HEK293 (cell line): ENCODE data around the gene ENAH.

Experiments
- CTCF ChIA-PET: fragments of 350-600 bp; formaldehyde crosslinking; extraction: SDS; loops from one replicate; lab custom pipeline; 2021; ENCODE audit warnings: antibody characterized with exemption; lab: Yijun Ruan, JAX
- POLR2A ChIA-PET: fragments of 300-600 bp; formaldehyde crosslinking; extraction: SDS; loops from one replicate; lab custom pipeline; 2020; ENCODE audit warnings: antibody characterized with exemption, inconsistent platforms; lab: Yijun Ruan, JAX
- H3K27ac ChIP-seq: fragments of 200-500 bp; sonication (Bioruptor generic); 2 replicates; pipeline ENCODE4 v1.5.1; 2014; ENCODE audit warnings: low read depth, low read length, control low read depth, inconsistent platforms; ENCODE audit errors: extremely low read depth
- H3K36me3 ChIP-seq, 2 experiments: fragments of 200-500 bp in 1 of 2; sonication (Bioruptor generic) in 1 of 2; 1 replicate in 1 of 2; 2 replicates in 1 of 2; pipeline ENCODE4 v1.5.1; 2014 to 2017; ENCODE audit warnings: inconsistent platforms in 2 of 2, low read length in 2 of 2; ENCODE audit not compliant: control insufficient read depth in 2 of 2, insufficient read depth in 1 of 2
- H3K4me1 ChIP-seq: fragments of 200-500 bp; sonication (Bioruptor generic); 2 replicates; pipeline ENCODE4 v1.5.1; 2014; ENCODE audit warnings: mild to moderate bottlenecking, low read length, inconsistent platforms; ENCODE audit not compliant: control insufficient read depth, insufficient read depth
- H3K4me3 ChIP-seq: 2 replicates; pipeline ENCODE4 v1.5.1; 2011; ENCODE audit warnings: low read depth, mild to moderate bottlenecking, control low read depth, low read length, moderate library complexity
- H3K9me3 ChIP-seq: fragments of 200-500 bp; sonication (Bioruptor generic); 2 replicates; pipeline ENCODE4 v1.5.1; 2014; ENCODE audit warnings: low read depth, low read length, inconsistent platforms; ENCODE audit not compliant: control insufficient read depth, insufficient read depth
- EGR2 ChIP-seq: fragments of 450-650 bp; formaldehyde crosslinking; IDR thresholded peaks from 2 replicates; pipeline ENCODE4 v1.5.1; 2016; ENCODE audit warnings: low read depth, missing biosample characterization, missing genetic modification characterization
- HOXA7 ChIP-seq: sonication (generic); formaldehyde crosslinking; IDR thresholded peaks from 2 replicates; pipeline ENCODE4 v1.8.1; 2022; ENCODE audit warnings: missing genetic modification reagents, borderline replicate concordance
- HOXC10 ChIP-seq: sonication (generic); formaldehyde crosslinking; IDR thresholded peaks from 2 replicates; pipeline ENCODE4 v1.8.1; 2023; ENCODE audit warnings: mild to moderate bottlenecking, missing genetic modification reagents
- KLF1 ChIP-seq: fragments of 450-650 bp; formaldehyde crosslinking; IDR thresholded peaks from 2 replicates; pipeline ENCODE4 v1.5.1; 2016; ENCODE audit warnings: missing biosample characterization, missing genetic modification characterization
- PRDM1 ChIP-seq: fragments of 450-650 bp; formaldehyde crosslinking; IDR thresholded peaks from 2 replicates; pipeline ENCODE4; 2016; ENCODE audit warnings: missing biosample characterization, missing genetic modification characterization
- SP2 ChIP-seq: fragments of 450-650 bp; formaldehyde crosslinking; IDR thresholded peaks from 2 replicates; pipeline ENCODE4 v1.5.1; 2016; ENCODE audit warnings: missing biosample characterization, missing genetic modification characterization
- SP3 ChIP-seq: fragments of 450-650 bp; formaldehyde crosslinking; IDR thresholded peaks from 2 replicates; pipeline ENCODE4 v1.5.1; 2016; ENCODE audit warnings: missing biosample characterization, missing genetic modification characterization
- ZBTB1 ChIP-seq: fragments of 450-650 bp; formaldehyde crosslinking; IDR thresholded peaks from 2 replicates; pipeline ENCODE4 v1.5.1; 2016; ENCODE audit warnings: missing biosample characterization, missing genetic modification characterization
- ZFHX2 ChIP-seq: fragments of 450-650 bp; formaldehyde crosslinking; conservative IDR thresholded peaks from 2 replicates; pipeline ENCODE4 v1.5.1; 2016; ENCODE audit warnings: missing biosample characterization, missing genetic modification characterization
- ZFP37 ChIP-seq: fragments of 450-650 bp; formaldehyde crosslinking; IDR thresholded peaks from 2 replicates; pipeline ENCODE4 v1.5.1; 2016; ENCODE audit warnings: missing biosample characterization, missing genetic modification characterization
- ZNF169 ChIP-seq: fragments of 450-650 bp; formaldehyde crosslinking; IDR thresholded peaks from 2 replicates; pipeline ENCODE4 v1.5.1; 2016; ENCODE audit warnings: missing biosample characterization, missing genetic modification characterization
- ZNF530 ChIP-seq: fragments of 450-650 bp; formaldehyde crosslinking; IDR thresholded peaks from 2 replicates; pipeline ENCODE4 v1.5.1; 2016; ENCODE audit warnings: low read depth, missing biosample characterization, missing genetic modification characterization
- ZNF621 ChIP-seq: fragments of 450-650 bp; formaldehyde crosslinking; IDR thresholded peaks from 2 replicates; pipeline ENCODE4 v1.5.1; 2017; ENCODE audit warnings: missing biosample characterization, missing genetic modification characterization
- ZNF660 ChIP-seq: fragments of 450-650 bp; IDR thresholded peaks from 2 replicates; pipeline ENCODE4 v1.5.1; 2018; ENCODE audit warnings: missing biosample characterization, mild to moderate bottlenecking, missing genetic modification characterization
- ZNF76 ChIP-seq: fragments of 450-650 bp; formaldehyde crosslinking; IDR thresholded peaks from 2 replicates; pipeline ENCODE4; 2016; ENCODE audit warnings: low read depth, missing biosample characterization, missing genetic modification characterization, borderline replicate concordance
- ZNF768 ChIP-seq: fragments of 450-650 bp; formaldehyde crosslinking; IDR thresholded peaks from 2 replicates; pipeline ENCODE4 v1.5.1; 2018; ENCODE audit warnings: missing biosample characterization, mild to moderate bottlenecking, missing genetic modification characterization
- ZNF791 ChIP-seq: fragments of 450-650 bp; formaldehyde crosslinking; IDR thresholded peaks from 2 replicates; pipeline ENCODE4 v1.5.1; 2016; ENCODE audit warnings: missing biosample characterization, missing genetic modification characterization
- ZXDB ChIP-seq: fragments of 450-650 bp; formaldehyde crosslinking; IDR thresholded peaks from 2 replicates; pipeline ENCODE4 v1.5.1; 2016; ENCODE audit warnings: missing biosample characterization, missing genetic modification characterization
- TF ChIP-seq, protein P1 (sequence below): fragments of 450-650 bp; formaldehyde crosslinking; conservative IDR thresholded peaks from 2 replicates; pipeline ENCODE4 v1.5.1; 2016; ENCODE audit warnings: low read depth, missing biosample characterization, missing genetic modification characterization
- TF ChIP-seq, protein P2 (sequence below): fragments of 450-650 bp; formaldehyde crosslinking; IDR thresholded peaks from 2 replicates; pipeline ENCODE4 v1.5.1; 2017; ENCODE audit warnings: missing biosample characterization, missing genetic modification characterization
- TF ChIP-seq, protein P3 (sequence below): fragments of 450-650 bp; formaldehyde crosslinking; IDR thresholded peaks from 2 replicates; pipeline ENCODE4 v1.5.0; 2017; ENCODE audit warnings: missing biosample characterization, missing genetic modification characterization, borderline replicate concordance
- TF ChIP-seq, protein P4 (sequence below): fragments of 450-650 bp; formaldehyde crosslinking; IDR thresholded peaks from 2 replicates; pipeline ENCODE4 v1.5.1; 2016; ENCODE audit warnings: missing biosample characterization, missing genetic modification characterization, borderline replicate concordance

ENAH gene

DNA sequence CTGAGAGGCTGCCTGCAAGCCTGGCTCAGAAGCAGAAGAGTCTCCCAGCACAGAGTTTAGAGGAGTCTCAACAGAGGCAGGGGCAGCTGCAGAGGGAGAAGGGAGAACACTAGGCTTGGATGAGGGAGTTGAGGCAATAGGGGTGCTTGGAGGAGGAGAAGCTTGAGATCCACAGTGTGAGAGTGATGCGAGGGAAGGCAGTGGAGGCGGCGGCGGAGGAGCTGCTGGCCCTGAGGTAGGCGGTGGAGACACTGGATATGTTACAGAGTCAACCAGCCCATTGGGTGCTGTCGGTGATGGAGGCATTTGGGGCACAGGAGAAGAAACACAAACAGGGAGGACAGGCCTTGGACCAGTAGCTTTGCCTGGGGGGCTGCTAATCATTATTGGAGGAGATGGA lies 135.7 kb downstream of the ENAH start:
- peaks cover 9% of the 10 kb centered on the region for H3K4me1 ChIP-seq
- H3K4me3 ChIP-seq = no peak overlapping the region
- no peaks in the 10 kb centered on the region for H3K9me3 ChIP-seq
- ChIA-PET CTCF (interaction anchor here (0.6 to 1.6 kb wide), 8 partner anchors 9 to 255 kb away, joined by 3 to 5 read pairs (median 3); no protein-coding TSS in a partner anchor), POLR2A (interaction anchor here (0.9 kb wide), 1 partner anchor 135 kb away, joined by 4 read pairs; no protein-coding TSS in a partner anchor)
- H3K27ac ChIP-seq = no peak overlapping the region
- peaks cover 16 to 23% of the 10 kb centered on the region in 2 experiments for H3K36me3 ChIP-seq
- TF ChIP-seq ZNF621 (tag by site-specific recombination) = no peak
- no peak for TF ChIP-seq HOXA7
- no peak for TF ChIP-seq SP2
- TF ChIP-seq PRDM1 (tag by site-specific recombination) = no peak
- TF ChIP-seq, protein P1, sequence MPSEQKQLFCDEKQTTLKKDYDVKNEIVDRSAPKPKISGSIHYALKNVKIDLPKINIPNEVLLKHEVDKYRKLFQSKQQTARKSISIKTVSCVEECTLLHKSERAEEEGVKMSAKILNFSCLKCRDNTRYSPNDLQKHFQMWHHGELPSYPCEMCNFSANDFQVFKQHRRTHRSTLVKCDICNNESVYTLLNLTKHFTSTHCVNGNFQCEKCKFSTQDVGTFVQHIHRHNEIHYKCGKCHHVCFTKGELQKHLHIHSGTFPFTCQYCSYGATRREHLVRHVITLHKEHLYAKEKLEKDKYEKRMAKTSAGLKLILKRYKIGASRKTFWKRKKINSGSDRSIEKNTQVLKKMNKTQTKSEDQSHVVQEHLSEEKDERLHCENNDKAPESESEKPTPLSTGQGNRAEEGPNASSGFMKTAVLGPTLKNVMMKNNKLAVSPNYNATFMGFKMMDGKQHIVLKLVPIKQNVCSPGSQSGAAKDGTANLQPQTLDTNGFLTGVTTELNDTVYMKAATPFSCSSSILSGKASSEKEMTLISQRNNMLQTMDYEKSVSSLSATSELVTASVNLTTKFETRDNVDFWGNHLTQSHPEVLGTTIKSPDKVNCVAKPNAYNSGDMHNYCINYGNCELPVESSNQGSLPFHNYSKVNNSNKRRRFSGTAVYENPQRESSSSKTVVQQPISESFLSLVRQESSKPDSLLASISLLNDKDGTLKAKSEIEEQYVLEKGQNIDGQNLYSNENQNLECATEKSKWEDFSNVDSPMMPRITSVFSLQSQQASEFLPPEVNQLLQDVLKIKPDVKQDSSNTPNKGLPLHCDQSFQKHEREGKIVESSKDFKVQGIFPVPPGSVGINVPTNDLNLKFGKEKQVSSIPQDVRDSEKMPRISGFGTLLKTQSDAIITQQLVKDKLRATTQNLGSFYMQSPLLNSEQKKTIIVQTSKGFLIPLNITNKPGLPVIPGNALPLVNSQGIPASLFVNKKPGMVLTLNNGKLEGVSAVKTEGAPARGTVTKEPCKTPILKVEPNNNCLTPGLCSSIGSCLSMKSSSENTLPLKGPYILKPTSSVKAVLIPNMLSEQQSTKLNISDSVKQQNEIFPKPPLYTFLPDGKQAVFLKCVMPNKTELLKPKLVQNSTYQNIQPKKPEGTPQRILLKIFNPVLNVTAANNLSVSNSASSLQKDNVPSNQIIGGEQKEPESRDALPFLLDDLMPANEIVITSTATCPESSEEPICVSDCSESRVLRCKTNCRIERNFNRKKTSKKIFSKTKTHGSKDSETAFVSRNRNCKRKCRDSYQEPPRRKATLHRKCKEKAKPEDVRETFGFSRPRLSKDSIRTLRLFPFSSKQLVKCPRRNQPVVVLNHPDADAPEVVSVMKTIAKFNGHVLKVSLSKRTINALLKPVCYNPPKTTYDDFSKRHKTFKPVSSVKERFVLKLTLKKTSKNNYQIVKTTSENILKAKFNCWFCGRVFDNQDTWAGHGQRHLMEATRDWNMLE (tag by site-specific recombination) = no peak
- no peak for TF ChIP-seq ZXDB
- no peak for TF ChIP-seq ZNF76 (tag by site-specific recombination)
- TF ChIP-seq ZFP37 = no peak
- TF ChIP-seq, protein P2, sequence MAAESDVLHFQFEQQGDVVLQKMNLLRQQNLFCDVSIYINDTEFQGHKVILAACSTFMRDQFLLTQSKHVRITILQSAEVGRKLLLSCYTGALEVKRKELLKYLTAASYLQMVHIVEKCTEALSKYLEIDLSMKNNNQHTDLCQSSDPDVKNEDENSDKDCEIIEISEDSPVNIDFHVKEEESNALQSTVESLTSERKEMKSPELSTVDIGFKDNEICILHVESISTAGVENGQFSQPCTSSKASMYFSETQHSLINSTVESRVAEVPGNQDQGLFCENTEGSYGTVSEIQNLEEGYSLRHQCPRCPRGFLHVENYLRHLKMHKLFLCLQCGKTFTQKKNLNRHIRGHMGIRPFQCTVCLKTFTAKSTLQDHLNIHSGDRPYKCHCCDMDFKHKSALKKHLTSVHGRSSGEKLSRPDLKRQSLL (tag by site-specific recombination) = peak; percentile 55; the same call in 1 of the 2 replicates
- peak; percentile 88 for TF ChIP-seq EGR2 (tag by site-specific recombination)
- no peak for TF ChIP-seq ZNF791 (tag by site-specific recombination)
- TF ChIP-seq ZFHX2 (tag by site-specific recombination) = peak; percentile 95
- TF ChIP-seq ZBTB1 (tag by site-specific recombination) = no peak

DNA sequence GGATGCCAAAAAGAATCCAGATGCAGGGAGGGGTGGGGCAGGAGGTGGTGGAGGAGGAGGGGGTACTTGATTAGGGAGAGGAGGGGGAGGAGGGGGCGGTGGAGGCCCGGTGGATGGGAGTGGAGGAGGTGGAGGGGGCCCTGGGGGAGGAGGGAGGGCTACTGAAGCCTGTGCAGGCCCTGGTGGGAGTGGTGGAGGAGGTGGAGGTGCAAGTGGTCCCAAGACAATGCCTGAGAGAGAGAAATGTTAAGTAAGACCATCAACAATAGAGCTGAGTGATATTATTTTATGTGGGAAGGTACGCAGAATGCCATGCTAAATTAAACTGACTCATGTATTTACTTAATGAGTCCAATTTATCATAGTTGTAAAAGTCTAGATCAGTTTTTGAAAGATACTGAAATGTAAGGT lies 138.2 kb downstream of the ENAH start:
- CTCF ChIA-PET = interaction anchor here (1.0 kb wide), 1 partner anchor 40 kb away, joined by 9 read pairs; no protein-coding TSS in a partner anchor
- H3K9me3 ChIP-seq = no peaks in the 10 kb centered on the region
- H3K4me1 ChIP-seq = peaks cover 12% of the 10 kb centered on the region
- TF ChIP-seq, protein P3, sequence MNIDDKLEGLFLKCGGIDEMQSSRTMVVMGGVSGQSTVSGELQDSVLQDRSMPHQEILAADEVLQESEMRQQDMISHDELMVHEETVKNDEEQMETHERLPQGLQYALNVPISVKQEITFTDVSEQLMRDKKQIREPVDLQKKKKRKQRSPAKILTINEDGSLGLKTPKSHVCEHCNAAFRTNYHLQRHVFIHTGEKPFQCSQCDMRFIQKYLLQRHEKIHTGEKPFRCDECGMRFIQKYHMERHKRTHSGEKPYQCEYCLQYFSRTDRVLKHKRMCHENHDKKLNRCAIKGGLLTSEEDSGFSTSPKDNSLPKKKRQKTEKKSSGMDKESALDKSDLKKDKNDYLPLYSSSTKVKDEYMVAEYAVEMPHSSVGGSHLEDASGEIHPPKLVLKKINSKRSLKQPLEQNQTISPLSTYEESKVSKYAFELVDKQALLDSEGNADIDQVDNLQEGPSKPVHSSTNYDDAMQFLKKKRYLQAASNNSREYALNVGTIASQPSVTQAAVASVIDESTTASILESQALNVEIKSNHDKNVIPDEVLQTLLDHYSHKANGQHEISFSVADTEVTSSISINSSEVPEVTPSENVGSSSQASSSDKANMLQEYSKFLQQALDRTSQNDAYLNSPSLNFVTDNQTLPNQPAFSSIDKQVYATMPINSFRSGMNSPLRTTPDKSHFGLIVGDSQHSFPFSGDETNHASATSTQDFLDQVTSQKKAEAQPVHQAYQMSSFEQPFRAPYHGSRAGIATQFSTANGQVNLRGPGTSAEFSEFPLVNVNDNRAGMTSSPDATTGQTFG (tag by site-specific recombination) = no peak
- TF ChIP-seq HOXC10 (CRISPR knock-in tag) (no peak), ZNF169 (tag by site-specific recombination) (no peak), KLF1 (tag by site-specific recombination) (no peak), ZXDB (0 out of 2 replicates have a peak, but pooled peaks have one; percentile 10), ZNF768 (no peak), ZNF530 (tag by site-specific recombination) (no peak), ZNF660 (tag by site-specific recombination) (no peak), SP3 (tag by site-specific recombination) (no peak)
- TF ChIP-seq, protein P4, sequence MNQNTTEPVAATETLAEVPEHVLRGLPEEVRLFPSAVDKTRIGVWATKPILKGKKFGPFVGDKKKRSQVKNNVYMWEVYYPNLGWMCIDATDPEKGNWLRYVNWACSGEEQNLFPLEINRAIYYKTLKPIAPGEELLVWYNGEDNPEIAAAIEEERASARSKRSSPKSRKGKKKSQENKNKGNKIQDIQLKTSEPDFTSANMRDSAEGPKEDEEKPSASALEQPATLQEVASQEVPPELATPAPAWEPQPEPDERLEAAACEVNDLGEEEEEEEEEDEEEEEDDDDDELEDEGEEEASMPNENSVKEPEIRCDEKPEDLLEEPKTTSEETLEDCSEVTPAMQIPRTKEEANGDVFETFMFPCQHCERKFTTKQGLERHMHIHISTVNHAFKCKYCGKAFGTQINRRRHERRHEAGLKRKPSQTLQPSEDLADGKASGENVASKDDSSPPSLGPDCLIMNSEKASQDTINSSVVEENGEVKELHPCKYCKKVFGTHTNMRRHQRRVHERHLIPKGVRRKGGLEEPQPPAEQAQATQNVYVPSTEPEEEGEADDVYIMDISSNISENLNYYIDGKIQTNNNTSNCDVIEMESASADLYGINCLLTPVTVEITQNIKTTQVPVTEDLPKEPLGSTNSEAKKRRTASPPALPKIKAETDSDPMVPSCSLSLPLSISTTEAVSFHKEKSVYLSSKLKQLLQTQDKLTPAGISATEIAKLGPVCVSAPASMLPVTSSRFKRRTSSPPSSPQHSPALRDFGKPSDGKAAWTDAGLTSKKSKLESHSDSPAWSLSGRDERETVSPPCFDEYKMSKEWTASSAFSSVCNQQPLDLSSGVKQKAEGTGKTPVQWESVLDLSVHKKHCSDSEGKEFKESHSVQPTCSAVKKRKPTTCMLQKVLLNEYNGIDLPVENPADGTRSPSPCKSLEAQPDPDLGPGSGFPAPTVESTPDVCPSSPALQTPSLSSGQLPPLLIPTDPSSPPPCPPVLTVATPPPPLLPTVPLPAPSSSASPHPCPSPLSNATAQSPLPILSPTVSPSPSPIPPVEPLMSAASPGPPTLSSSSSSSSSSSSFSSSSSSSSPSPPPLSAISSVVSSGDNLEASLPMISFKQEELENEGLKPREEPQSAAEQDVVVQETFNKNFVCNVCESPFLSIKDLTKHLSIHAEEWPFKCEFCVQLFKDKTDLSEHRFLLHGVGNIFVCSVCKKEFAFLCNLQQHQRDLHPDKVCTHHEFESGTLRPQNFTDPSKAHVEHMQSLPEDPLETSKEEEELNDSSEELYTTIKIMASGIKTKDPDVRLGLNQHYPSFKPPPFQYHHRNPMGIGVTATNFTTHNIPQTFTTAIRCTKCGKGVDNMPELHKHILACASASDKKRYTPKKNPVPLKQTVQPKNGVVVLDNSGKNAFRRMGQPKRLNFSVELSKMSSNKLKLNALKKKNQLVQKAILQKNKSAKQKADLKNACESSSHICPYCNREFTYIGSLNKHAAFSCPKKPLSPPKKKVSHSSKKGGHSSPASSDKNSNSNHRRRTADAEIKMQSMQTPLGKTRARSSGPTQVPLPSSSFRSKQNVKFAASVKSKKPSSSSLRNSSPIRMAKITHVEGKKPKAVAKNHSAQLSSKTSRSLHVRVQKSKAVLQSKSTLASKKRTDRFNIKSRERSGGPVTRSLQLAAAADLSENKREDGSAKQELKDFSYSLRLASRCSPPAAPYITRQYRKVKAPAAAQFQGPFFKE (tag by site-specific recombination) = no peak

More for the DNA sequence above, 138.2 kb downstream of the ENAH start:
- no peak overlapping the region for H3K4me3 ChIP-seq
- H3K36me3 ChIP-seq = peaks cover 23 to 28% of the 10 kb centered on the region in 2 experiments
- POLR2A ChIA-PET = no interaction called here
- no peak overlapping the region for H3K27ac ChIP-seq
